ENCODE measurements around the gene PPP1CA.

GRCh38 chr11:67445515-67445914 is 43.9 kb upstream of the PPP1CA start:
- no peak for TF ChIP-seq POLR2A (IDR thresholded peaks at IDR 0.05)
- TF ChIP-seq, protein P1, sequence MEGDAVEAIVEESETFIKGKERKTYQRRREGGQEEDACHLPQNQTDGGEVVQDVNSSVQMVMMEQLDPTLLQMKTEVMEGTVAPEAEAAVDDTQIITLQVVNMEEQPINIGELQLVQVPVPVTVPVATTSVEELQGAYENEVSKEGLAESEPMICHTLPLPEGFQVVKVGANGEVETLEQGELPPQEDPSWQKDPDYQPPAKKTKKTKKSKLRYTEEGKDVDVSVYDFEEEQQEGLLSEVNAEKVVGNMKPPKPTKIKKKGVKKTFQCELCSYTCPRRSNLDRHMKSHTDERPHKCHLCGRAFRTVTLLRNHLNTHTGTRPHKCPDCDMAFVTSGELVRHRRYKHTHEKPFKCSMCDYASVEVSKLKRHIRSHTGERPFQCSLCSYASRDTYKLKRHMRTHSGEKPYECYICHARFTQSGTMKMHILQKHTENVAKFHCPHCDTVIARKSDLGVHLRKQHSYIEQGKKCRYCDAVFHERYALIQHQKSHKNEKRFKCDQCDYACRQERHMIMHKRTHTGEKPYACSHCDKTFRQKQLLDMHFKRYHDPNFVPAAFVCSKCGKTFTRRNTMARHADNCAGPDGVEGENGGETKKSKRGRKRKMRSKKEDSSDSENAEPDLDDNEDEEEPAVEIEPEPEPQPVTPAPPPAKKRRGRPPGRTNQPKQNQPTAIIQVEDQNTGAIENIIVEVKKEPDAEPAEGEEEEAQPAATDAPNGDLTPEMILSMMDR (IDR thresholded peaks at IDR 0.05) = no peak
